T-helper 17 cell (primary cell): ENCODE measurements around the gene MACROD2. TPM values are rescaled to one million over a fixed set of nuclear protein-coding genes. Genes with fewer than 3 reads are reported as not detected.

Experiments
- ATAC-seq: fragments of 150-1000 bp; cut with Tn5 transposase; 2 replicates; pipeline ENCODE4 v1.10.0; 2021; ENCODE audit warnings: mild to moderate bottlenecking, moderate library complexity
- DNase-seq, 3 donors: peaks; one replicate each; pipeline versions ENCODE4 v3.0.0 to v3.0.0-alpha.2; 2020 to 2021
- H3K9me3 ChIP-seq: one replicate; pipeline ENCODE4 v1.7.0; 2013; ENCODE audit warnings: low read length, mild to moderate bottlenecking; ENCODE audit not compliant: control insufficient read depth, poor library complexity, severe bottlenecking
- H3K27ac Mint-ChIP-seq: one replicate; pipeline ENCODE4 v1.8.0; 2022; ENCODE audit warnings: mild to moderate bottlenecking, moderate library complexity, mixed read lengths
- H3K27me3 Mint-ChIP-seq: one replicate; pipeline ENCODE4 v1.8.0; 2022; ENCODE audit warnings: mixed read lengths
- H3K36me3 Mint-ChIP-seq: one replicate; pipeline ENCODE4 v1.8.0; 2022; ENCODE audit warnings: low read depth, mixed read lengths
- H3K4me1 Mint-ChIP-seq: one replicate; pipeline ENCODE4 v1.8.0; 2022; ENCODE audit warnings: mild to moderate bottlenecking, mixed read lengths
- H3K4me3 Mint-ChIP-seq: one replicate; pipeline ENCODE4 v1.8.0; 2022; ENCODE audit warnings: mild to moderate bottlenecking, moderate library complexity, mixed read lengths
- total RNA-seq, 4 donors: library from RNA in 2 of 4; stranded (reverse) in 2 of 4; gene quantifications; one replicate each; pipeline ENCODE4 v1.2.3 and lab custom pipeline; 2022 to 2026

MACROD2 gene
- total RNA-seq, 2 donors from 2014 or later: 0.85 TPM; not detected in 1

GRCh38 chr20:15455279-15455678, 1460.0 kb downstream of the MACROD2 start:
- H3K36me3 Mint-ChIP-seq: no peaks in the 10 kb centered on the region
- no peak overlapping the region for H3K27ac Mint-ChIP-seq
- DNase-seq (no peak), ATAC-seq (no peak)
- no peak overlapping the region for H3K4me3 Mint-ChIP-seq
- H3K27me3 Mint-ChIP-seq: no peaks in the 10 kb centered on the region
- H3K9me3 ChIP-seq: no peaks in the 10 kb centered on the region
- H3K4me1 Mint-ChIP-seq: no peaks in the 10 kb centered on the region

- H3K9me3 ChIP-seq: peaks cover 2% of the 10 kb centered on the region
- Mint-ChIP-seq H3K27me3 (no peaks in the 10 kb centered on the region), H3K4me3 (no peak overlapping the region), H3K36me3 (no peaks in the 10 kb centered on the region), H3K27ac (no peak overlapping the region), H3K4me1 (no peaks in the 10 kb centered on the region)
- no peak for DNase-seq
- no peak for ATAC-seq
Observed at GRCh38 chr20:15461938-15462337, 1466.6 kb downstream of the MACROD2 start.

GRCh38 chr20:15475483-15475882, 1480.2 kb downstream of the MACROD2 start:
- H3K4me1 Mint-ChIP-seq: no peaks in the 10 kb centered on the region
- DNase-seq (no peak), ATAC-seq (no peak)
- no peaks in the 10 kb centered on the region for H3K27me3 Mint-ChIP-seq
- no peak overlapping the region for H3K27ac Mint-ChIP-seq
- no peaks in the 10 kb centered on the region for H3K9me3 ChIP-seq
- H3K36me3 Mint-ChIP-seq: no peaks in the 10 kb centered on the region
- no peak overlapping the region for H3K4me3 Mint-ChIP-seq

GRCh38 chr20:15476186-15476585, 1480.9 kb downstream of the MACROD2 start:
- no peak overlapping the region for H3K4me3 Mint-ChIP-seq
- DNase-seq (no peak), ATAC-seq (no peak)
- no peak overlapping the region for H3K27ac Mint-ChIP-seq
- H3K36me3 Mint-ChIP-seq: no peaks in the 10 kb centered on the region
- H3K27me3 Mint-ChIP-seq: no peaks in the 10 kb centered on the region
- H3K4me1 Mint-ChIP-seq: no peaks in the 10 kb centered on the region
- no peaks in the 10 kb centered on the region for H3K9me3 ChIP-seq

- no peaks in the 10 kb centered on the region for H3K4me1 Mint-ChIP-seq
- ATAC-seq (no peak), DNase-seq (no peak)
- H3K4me3 Mint-ChIP-seq: no peak overlapping the region
- H3K27ac Mint-ChIP-seq: no peak overlapping the region
- H3K27me3 Mint-ChIP-seq: no peaks in the 10 kb centered on the region
- no peaks in the 10 kb centered on the region for H3K9me3 ChIP-seq
- H3K36me3 Mint-ChIP-seq: no peaks in the 10 kb centered on the region
Observed at GRCh38 chr20:15476781-15477180, 1481.5 kb downstream of the MACROD2 start.

- ATAC-seq (no peak), DNase-seq (no peak)
- Mint-ChIP-seq H3K36me3 (no peaks in the 10 kb centered on the region), H3K27ac (no peak overlapping the region), H3K4me3 (no peak overlapping the region), H3K27me3 (no peaks in the 10 kb centered on the region), H3K4me1 (no peaks in the 10 kb centered on the region)
- H3K9me3 ChIP-seq: no peaks in the 10 kb centered on the region
Observed at GRCh38 chr20:15482525-15482924, 1487.2 kb downstream of the MACROD2 start.

- no peak for DNase-seq
- Mint-ChIP-seq H3K4me1 (no peaks in the 10 kb centered on the region), H3K27me3 (no peaks in the 10 kb centered on the region), H3K4me3 (no peak overlapping the region), H3K36me3 (no peaks in the 10 kb centered on the region), H3K27ac (no peak overlapping the region)
- H3K9me3 ChIP-seq: no peaks in the 10 kb centered on the region
- ATAC-seq: no peak
Observed at GRCh38 chr20:15485519-15485918, 1490.2 kb downstream of the MACROD2 start.

- Mint-ChIP-seq H3K27ac (no peak overlapping the region), H3K27me3 (no peaks in the 10 kb centered on the region), H3K4me1 (no peaks in the 10 kb centered on the region), H3K36me3 (no peaks in the 10 kb centered on the region), H3K4me3 (no peak overlapping the region)
- DNase-seq (no peak), ATAC-seq (no peak)
- H3K9me3 ChIP-seq: peaks cover 2% of the 10 kb centered on the region
Observed at GRCh38 chr20:15487030-15487429, 1491.7 kb downstream of the MACROD2 start.

- Mint-ChIP-seq H3K4me3 (no peak overlapping the region), H3K4me1 (no peaks in the 10 kb centered on the region)
Observed at GRCh38 chr20:15487682-15488081, 1492.4 kb downstream of the MACROD2 start.

GRCh38 chr20:15491575-15491974, 1496.3 kb downstream of the MACROD2 start:
- no peak for DNase-seq
- Mint-ChIP-seq H3K4me3 (no peak overlapping the region), H3K27me3 (no peaks in the 10 kb centered on the region), H3K36me3 (no peaks in the 10 kb centered on the region), H3K27ac (no peak overlapping the region), H3K4me1 (no peaks in the 10 kb centered on the region)
- H3K9me3 ChIP-seq: peaks cover 2% of the 10 kb centered on the region
- ATAC-seq: no peak

More at GRCh38 chr20:15487682-15488081, 1492.4 kb downstream of the MACROD2 start:
- no peak overlapping the region for H3K27ac Mint-ChIP-seq
- ATAC-seq (no peak), DNase-seq (no peak)
- H3K36me3 Mint-ChIP-seq: no peaks in the 10 kb centered on the region
- peaks cover 2% of the 10 kb centered on the region for H3K9me3 ChIP-seq
- no peaks in the 10 kb centered on the region for H3K27me3 Mint-ChIP-seq

- ATAC-seq (no peak), DNase-seq (no peak)
- Mint-ChIP-seq H3K4me3 (no peak overlapping the region), H3K27me3 (no peaks in the 10 kb centered on the region), H3K4me1 (no peaks in the 10 kb centered on the region), H3K27ac (no peak overlapping the region), H3K36me3 (no peaks in the 10 kb centered on the region)
- H3K9me3 ChIP-seq: peaks cover 2% of the 10 kb centered on the region
Observed at GRCh38 chr20:15494851-15495250, 1499.5 kb downstream of the MACROD2 start.

GRCh38 chr20:15496501-15497039, 1501.3 kb downstream of the MACROD2 start:
- Mint-ChIP-seq H3K36me3 (no peaks in the 10 kb centered on the region), H3K27ac (no peak overlapping the region), H3K27me3 (no peaks in the 10 kb centered on the region), H3K4me1 (no peaks in the 10 kb centered on the region), H3K4me3 (no peak overlapping the region)
- H3K9me3 ChIP-seq: peaks cover 2% of the 10 kb centered on the region
- DNase-seq: no peak
- no peak for ATAC-seq

- ATAC-seq: no peak
- Mint-ChIP-seq H3K4me1 (no peaks in the 10 kb centered on the region), H3K27me3 (no peaks in the 10 kb centered on the region), H3K27ac (no peak overlapping the region), H3K4me3 (no peak overlapping the region), H3K36me3 (no peaks in the 10 kb centered on the region)
- H3K9me3 ChIP-seq: no peaks in the 10 kb centered on the region
- no peak for DNase-seq
Observed at GRCh38 chr20:15498926-15499325, 1503.6 kb downstream of the MACROD2 start.

- Mint-ChIP-seq H3K27me3 (no peaks in the 10 kb centered on the region), H3K4me3 (no peak overlapping the region), H3K27ac (no peak overlapping the region), H3K36me3 (no peaks in the 10 kb centered on the region), H3K4me1 (no peaks in the 10 kb centered on the region)
- H3K9me3 ChIP-seq: no peaks in the 10 kb centered on the region
- ATAC-seq (no peak), DNase-seq (no peak)
Observed at GRCh38 chr20:15506311-15506710, 1511.0 kb downstream of the MACROD2 start.
